ENCODE measurements around the gene EPC1. TPM values are rescaled to one million over a fixed set of nuclear protein-coding genes. Genes with fewer than 3 reads are reported as not detected.

The EPC1 gene
- total and polyA plus RNA-seq, 9 donors, result 31.8 to 52.9 (median 41.1) TPM

DNA sequence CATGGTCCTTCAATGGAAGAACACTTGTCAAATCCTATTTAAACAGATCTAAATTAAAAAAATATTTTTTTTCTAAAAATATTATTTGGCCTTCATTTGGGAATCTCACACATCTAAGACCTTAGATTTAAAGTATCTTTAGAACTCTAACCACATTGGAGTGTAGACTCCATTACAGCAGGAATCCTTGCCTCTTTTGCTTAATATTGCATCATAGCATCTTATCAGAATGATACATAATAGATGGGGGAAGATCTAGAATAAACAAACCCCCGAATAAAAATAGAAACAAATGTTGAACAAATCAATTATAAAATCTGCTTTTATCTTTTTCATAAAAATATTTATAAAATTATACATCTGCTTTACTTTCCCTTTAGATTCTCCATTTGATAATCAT lies 27.6 kb upstream of the EPC1 start:
- Histone ChIP-seq H3K9me3 (no peaks in the 10 kb centered on the region), H3K4me3 (no peak overlapping the region), H3K27ac (no peak overlapping the region), H3K27me3 (no peaks in the 10 kb centered on the region), H3K36me3 (no peaks in the 10 kb centered on the region), H3K4me1 (ENCODE audit: insufficient read depth) (peaks cover 1% of the 10 kb centered on the region)
- 59 to 82% (median 67%) methylated on average over 1 of the region's 1 CpG for WGBS, 3 donors
- TF ChIP-seq POLR2A (IDR thresholded peaks at IDR 0.05), result no peak
- no peak for TF ChIP-seq EP300 (IDR thresholded peaks at IDR 0.05)
- TF ChIP-seq, protein P1, sequence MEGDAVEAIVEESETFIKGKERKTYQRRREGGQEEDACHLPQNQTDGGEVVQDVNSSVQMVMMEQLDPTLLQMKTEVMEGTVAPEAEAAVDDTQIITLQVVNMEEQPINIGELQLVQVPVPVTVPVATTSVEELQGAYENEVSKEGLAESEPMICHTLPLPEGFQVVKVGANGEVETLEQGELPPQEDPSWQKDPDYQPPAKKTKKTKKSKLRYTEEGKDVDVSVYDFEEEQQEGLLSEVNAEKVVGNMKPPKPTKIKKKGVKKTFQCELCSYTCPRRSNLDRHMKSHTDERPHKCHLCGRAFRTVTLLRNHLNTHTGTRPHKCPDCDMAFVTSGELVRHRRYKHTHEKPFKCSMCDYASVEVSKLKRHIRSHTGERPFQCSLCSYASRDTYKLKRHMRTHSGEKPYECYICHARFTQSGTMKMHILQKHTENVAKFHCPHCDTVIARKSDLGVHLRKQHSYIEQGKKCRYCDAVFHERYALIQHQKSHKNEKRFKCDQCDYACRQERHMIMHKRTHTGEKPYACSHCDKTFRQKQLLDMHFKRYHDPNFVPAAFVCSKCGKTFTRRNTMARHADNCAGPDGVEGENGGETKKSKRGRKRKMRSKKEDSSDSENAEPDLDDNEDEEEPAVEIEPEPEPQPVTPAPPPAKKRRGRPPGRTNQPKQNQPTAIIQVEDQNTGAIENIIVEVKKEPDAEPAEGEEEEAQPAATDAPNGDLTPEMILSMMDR (IDR thresholded peaks at IDR 0.05), result no peak
- DNase-seq, result no peak
- intact Hi-C loops (cut with DNase I), result loop anchor here in 1 of 4 donors (5.0 kb wide), 1 partner anchor 73 kb away; the partner anchor contains the start of gene CCDC7

DNA sequence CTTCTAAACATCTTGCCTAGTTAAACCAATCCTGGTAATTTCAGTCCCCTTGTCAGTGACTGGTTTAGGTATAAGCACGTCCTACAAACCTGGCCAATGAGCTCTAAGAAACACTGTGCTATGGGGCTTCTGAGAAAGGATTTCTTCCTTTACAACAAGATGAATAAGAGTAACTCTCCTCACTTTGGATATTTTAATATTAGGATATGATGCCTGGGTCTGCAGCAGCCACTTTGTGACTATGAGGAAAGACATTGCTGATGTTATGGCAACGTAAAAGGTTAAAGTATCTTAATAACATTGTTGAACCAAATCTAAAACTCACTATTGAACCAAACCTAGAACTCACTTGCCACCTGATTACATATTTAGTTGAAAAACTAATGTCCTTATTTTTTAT lies 26.5 kb upstream of the EPC1 start:
- intact Hi-C loops (cut with DNase I), result no loop called here
- no peaks in the 10 kb centered on the region for H3K36me3 ChIP-seq
- H3K27me3 ChIP-seq, result no peaks in the 10 kb centered on the region
- no peak overlapping the region for H3K27ac ChIP-seq
- 91 to 98% (median 97%) methylated on average over 2 of the region's 2 CpGs for WGBS, 3 donors
- TF ChIP-seq EP300 (IDR thresholded peaks at IDR 0.05), result no peak
- H3K4me1 ChIP-seq (ENCODE audit: insufficient read depth), result peaks cover 1% of the 10 kb centered on the region
- no peaks in the 10 kb centered on the region for H3K9me3 ChIP-seq
- no peak for DNase-seq
- H3K4me3 ChIP-seq, result no peak overlapping the region

DNA sequence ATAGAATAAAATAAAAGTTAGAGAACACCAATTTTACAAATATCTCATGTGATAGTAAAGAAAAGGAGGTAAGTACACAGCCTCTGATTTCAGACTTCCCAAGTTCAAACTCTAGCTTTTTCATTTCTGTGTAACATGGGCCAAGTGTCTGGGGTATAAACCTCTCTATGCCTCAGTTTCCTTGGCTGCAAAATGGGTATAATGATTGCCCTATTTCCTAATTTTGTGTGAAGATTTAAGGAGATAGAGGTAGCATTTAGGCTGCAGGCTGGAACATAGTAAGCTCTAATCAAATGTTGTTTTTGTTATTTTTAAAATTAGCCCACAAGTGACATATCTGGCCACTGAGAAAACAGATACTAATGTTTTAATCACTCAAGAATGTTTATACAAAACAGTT lies 26.1 kb upstream of the EPC1 start:
- no peak overlapping the region for H3K4me3 ChIP-seq
- H3K36me3 ChIP-seq, result no peaks in the 10 kb centered on the region
- intact Hi-C loops (cut with DNase I), result no loop called here
- no peak for DNase-seq
- no peaks in the 10 kb centered on the region for H3K9me3 ChIP-seq
- H3K27me3 ChIP-seq, result no peaks in the 10 kb centered on the region
- H3K4me1 ChIP-seq (ENCODE audit: insufficient read depth), result peaks cover 1% of the 10 kb centered on the region
- TF ChIP-seq EP300 (IDR thresholded peaks at IDR 0.05) (no peak), POLR2A (IDR thresholded peaks at IDR 0.05) (no peak)
- TF ChIP-seq, protein P1 (IDR thresholded peaks at IDR 0.05), result no peak
- no peak overlapping the region for H3K27ac ChIP-seq

DNA sequence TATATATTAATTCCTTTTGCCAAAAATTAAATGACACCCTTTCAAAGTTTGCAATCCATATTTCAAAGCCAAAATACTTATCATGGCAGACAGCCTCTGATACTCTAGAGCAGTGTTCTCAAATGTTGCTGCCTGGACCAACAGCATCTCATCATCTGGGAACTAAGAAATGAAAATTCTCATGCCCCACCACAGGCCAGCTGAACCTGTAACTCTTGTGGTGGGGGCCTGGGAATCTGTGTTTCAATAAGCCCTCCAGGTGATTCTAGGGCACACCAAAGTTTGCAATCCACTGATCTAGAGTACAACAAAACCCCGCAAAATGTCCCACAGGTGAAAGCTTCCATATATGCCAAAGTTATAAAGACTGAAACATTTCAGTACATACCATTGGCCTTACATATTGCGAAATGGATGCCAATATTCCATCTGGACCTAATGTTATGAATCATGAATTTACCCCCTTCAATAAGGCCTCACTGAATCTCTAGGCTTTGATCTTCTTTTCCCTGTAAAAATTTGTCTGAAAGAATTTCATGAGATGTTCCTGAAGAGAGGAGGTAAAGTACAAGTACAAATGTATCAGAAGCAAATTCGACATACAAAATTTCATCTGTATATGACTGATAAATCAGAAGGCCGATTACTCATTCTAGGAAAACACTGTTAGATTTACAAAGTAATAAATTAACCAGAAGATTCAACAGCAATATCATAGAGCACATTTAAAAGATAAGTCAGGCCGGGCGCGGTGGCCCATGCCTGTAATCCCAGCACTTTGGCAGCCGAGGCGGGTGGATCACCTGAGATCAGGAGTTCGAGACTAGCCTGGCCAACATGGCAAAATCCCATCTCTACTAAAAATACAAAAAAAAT lies 25.3 kb upstream of the EPC1 start:
- TF ChIP-seq POLR2A (IDR thresholded peaks at IDR 0.05) (no peak), EP300 (IDR thresholded peaks at IDR 0.05) (no peak)
- TF ChIP-seq, protein P1 (IDR thresholded peaks at IDR 0.05), result no peak
- no peak overlapping the region for H3K27ac ChIP-seq
- no peak overlapping the region for H3K4me3 ChIP-seq
- intact Hi-C loops (cut with DNase I), result no loop called here
- H3K36me3 ChIP-seq, result no peaks in the 10 kb centered on the region
- H3K9me3 ChIP-seq, result no peaks in the 10 kb centered on the region
- no peak for DNase-seq
- peaks cover 1% of the 10 kb centered on the region for H3K4me1 ChIP-seq (ENCODE audit: insufficient read depth)
- no peaks in the 10 kb centered on the region for H3K27me3 ChIP-seq
- 94 to 95% (median 94%) methylated on average over 10 of the region's 10 CpGs for WGBS, 3 donors

DNA sequence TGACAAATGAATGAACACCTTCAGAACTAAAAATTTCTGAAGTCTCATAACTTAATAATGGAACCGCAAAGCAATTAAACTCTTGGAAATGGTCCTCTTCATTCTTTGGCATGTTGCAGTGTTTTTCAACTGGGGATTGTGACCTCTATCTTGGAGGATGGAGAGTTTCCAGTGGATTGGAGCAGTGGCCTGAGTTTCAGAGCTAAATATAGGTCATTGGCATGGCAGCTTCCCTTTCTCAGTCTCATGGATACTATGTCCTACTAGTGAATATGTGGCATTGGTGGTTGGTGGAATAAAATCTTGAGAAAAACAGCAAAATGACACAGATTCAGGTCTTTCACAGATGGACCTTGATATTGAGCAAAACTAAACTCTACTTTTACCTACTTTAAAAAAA lies 24.1 kb upstream of the EPC1 start:
- TF ChIP-seq, protein P1 (IDR thresholded peaks at IDR 0.05), result no peak
- TF ChIP-seq EP300 (IDR thresholded peaks at IDR 0.05) (no peak), POLR2A (IDR thresholded peaks at IDR 0.05) (no peak)
- no peak for DNase-seq
- intact Hi-C loops (cut with DNase I), result no loop called here
- 73 to 91% (median 77%) methylated on average over 1 of the region's 1 CpG for WGBS, 3 donors
- no peaks in the 10 kb centered on the region for H3K36me3 ChIP-seq
- H3K27ac ChIP-seq, result no peak overlapping the region
- H3K9me3 ChIP-seq, result no peaks in the 10 kb centered on the region
- peaks cover 3% of the 10 kb centered on the region for H3K4me1 ChIP-seq (ENCODE audit: insufficient read depth)
- no peaks in the 10 kb centered on the region for H3K27me3 ChIP-seq
- no peak overlapping the region for H3K4me3 ChIP-seq

Measured in ovary (tissue), 9 donors.